NT2/D1 (cell line): ENCODE results near the gene GCDH.

ENCODE experiments used
- SUZ12 ChIP-seq: IDR thresholded peaks from 2 replicates; pipeline ENCODE4 v1.6.1; 2011; ENCODE audit not compliant: insufficient read length, insufficient read depth; ENCODE audit errors: extremely low read depth
- YY1 ChIP-seq: IDR thresholded peaks from 2 replicates; pipeline ENCODE4 v1.6.1; 2011; ENCODE audit not compliant: insufficient read length, insufficient read depth
- ZNF274 ChIP-seq: IDR thresholded peaks from 2 replicates; pipeline ENCODE4 v1.6.1; 2011; ENCODE audit warnings: mild to moderate bottlenecking, low read depth, low read length

DNA sequence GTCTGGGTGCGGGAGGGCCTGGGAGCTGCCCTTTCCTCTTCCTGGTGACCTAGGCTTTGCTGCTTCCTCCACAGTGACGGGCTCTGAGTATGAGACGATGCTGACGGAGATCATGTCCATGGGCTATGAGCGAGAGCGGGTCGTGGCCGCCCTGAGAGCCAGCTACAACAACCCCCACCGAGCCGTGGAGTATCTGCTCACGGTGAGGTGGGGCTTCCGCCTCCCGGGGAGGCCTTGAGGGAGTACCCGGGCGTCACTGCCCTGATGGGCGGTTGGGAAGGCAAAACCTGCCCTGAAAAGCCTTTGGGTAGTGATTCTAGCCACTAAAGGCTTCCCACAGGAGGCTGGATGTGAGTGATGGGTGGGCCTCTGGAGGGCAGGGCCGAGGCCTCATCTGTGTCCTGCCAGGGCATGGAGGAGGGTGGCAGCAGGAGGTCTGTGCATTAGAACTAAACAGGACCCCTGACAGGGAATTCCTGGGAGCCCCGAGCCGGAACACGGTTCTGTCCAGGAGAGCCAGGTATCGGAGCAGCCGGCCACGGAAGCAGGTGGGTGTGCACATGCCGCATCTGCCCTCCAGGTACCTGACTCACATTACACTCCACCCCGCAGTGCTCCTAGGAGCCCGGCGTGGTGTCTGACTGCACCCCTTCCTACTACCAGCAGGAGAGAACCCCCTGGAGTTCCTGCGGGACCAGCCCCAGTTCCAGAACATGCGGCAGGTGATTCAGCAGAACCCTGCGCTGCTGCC is 57.8 kb downstream of the GCDH start:
- no peak for TF ChIP-seq YY1
- TF ChIP-seq SUZ12, result no peak
- TF ChIP-seq ZNF274, result no peak
